SK-N-SH treated with all-trans-retinoic acid at 6 μM for 48 hours (cell line): ENCODE measurements around the gene ADM5.

ENCODE experiments used
- RARB ChIP-seq: fragments of 250-450 bp; sonication (Bioruptor Pico); IDR thresholded peaks from 2 replicates; pipeline ENCODE4 v1.8.0; 2021; ENCODE audit warnings: mild to moderate bottlenecking, moderate library complexity
- TF ChIP-seq, protein P1 (sequence below): fragments of 250-450 bp; sonication (Bioruptor Pico); IDR thresholded peaks from 2 replicates; pipeline ENCODE4 v1.5.1; 2020; ENCODE audit warnings: low read depth, mild to moderate bottlenecking, moderate library complexity
- TF ChIP-seq, protein P2 (sequence below): fragments of 250-450 bp; sonication (Bioruptor Pico); IDR thresholded peaks from 2 replicates; pipeline ENCODE4 v1.5.1; 2021; ENCODE audit warnings: mild to moderate bottlenecking, moderate library complexity

ADM5 gene

DNA sequence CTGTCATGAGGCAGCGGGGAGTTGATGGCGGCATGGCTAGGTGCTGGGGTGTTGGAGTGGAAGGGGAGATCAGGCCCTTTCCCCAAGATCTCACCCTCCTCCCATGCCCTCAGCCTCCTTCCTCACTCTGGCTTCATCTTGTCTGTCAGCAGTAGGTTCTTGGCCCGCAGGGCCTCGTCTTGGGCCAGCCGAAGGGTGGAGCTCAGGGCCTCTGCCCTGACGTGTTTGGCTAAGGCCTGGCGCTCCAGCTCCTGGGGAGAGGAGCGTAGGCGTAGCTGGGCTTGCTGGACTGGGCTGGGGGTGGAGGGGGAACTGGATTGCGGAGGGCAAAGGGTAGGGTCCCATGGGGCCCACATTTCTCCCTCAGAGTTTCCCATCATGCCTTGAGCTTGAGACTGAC, 50.5 kb downstream of the ADM5 start (continued):
- TF ChIP-seq, protein P1, sequence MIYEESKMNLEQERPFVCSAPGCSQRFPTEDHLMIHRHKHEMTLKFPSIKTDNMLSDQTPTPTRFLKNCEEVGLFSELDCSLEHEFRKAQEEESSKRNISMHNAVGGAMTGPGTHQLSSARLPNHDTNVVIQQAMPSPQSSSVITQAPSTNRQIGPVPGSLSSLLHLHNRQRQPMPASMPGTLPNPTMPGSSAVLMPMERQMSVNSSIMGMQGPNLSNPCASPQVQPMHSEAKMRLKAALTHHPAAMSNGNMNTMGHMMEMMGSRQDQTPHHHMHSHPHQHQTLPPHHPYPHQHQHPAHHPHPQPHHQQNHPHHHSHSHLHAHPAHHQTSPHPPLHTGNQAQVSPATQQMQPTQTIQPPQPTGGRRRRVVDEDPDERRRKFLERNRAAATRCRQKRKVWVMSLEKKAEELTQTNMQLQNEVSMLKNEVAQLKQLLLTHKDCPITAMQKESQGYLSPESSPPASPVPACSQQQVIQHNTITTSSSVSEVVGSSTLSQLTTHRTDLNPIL (CRISPR knock-in tag), result no peak
- no peak for TF ChIP-seq RARB (CRISPR knock-in tag)
- TF ChIP-seq, protein P2, sequence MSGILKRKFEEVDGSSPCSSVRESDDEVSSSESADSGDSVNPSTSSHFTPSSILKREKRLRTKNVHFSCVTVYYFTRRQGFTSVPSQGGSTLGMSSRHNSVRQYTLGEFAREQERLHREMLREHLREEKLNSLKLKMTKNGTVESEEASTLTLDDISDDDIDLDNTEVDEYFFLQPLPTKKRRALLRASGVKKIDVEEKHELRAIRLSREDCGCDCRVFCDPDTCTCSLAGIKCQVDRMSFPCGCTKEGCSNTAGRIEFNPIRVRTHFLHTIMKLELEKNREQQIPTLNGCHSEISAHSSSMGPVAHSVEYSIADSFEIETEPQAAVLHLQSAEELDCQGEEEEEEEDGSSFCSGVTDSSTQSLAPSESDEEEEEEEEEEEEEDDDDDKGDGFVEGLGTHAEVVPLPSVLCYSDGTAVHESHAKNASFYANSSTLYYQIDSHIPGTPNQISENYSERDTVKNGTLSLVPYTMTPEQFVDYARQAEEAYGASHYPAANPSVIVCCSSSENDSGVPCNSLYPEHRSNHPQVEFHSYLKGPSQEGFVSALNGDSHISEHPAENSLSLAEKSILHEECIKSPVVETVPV (CRISPR knock-in tag), result no peak
